Measurements from ENCODE around the gene NR1D2. TPM values are rescaled to one million over a fixed set of nuclear protein-coding genes. Genes with fewer than 3 reads are reported as not detected.

The NR1D2 gene
- total RNA-seq, 1 experiment from 2014 or later = 18.4 TPM

DNA sequence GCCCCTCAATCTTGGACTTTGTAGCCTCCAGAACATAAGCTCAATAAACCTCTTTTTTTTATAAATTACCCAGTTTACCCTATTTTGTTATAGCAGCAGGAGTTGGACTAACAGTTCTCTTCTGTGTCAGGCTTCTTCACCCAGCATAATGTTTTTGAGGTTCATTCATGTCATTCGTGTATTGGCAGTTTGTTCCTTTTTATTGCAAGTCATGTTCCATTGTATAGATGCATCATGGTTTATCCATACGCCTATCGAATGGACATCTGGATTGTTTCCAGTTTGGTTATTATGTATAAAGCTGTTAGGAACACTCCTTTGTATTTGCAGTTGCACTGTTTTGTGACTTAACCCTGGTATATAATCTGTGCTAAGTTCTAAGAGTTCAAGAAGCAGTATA lies 39.8 kb downstream of the NR1D2 start:
- Mint-ChIP-seq H3K27ac (no peak overlapping the region), H3K4me1 (peaks cover 9% of the 10 kb centered on the region; the same call in 1 of the 2 replicates), H3K9me3 (peaks cover 10% of the 10 kb centered on the region), H3K27me3 (ENCODE audit: low read depth) (no peaks in the 10 kb centered on the region; the same call in 1 of the 2 replicates), H3K36me3 (0 out of 2 replicates have a peak, but pooled peaks cover 3% of the 10 kb centered on the region), H3K4me3 (no peak overlapping the region)
- DNase-seq (ENCODE audit: low spot score) = no peak
- POLR2A ChIA-PET = no interaction called here
- TF ChIP-seq, protein P1, sequence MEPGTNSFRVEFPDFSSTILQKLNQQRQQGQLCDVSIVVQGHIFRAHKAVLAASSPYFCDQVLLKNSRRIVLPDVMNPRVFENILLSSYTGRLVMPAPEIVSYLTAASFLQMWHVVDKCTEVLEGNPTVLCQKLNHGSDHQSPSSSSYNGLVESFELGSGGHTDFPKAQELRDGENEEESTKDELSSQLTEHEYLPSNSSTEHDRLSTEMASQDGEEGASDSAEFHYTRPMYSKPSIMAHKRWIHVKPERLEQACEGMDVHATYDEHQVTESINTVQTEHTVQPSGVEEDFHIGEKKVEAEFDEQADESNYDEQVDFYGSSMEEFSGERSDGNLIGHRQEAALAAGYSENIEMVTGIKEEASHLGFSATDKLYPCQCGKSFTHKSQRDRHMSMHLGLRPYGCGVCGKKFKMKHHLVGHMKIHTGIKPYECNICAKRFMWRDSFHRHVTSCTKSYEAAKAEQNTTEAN (CRISPR knock-in tag; IDR thresholded peaks at IDR 0.05) = no peak
- TF ChIP-seq ELF4 (CRISPR knock-in tag; IDR thresholded peaks at IDR 0.05; ENCODE audit: low read depth) = no peak
- TF ChIP-seq, protein P2, sequence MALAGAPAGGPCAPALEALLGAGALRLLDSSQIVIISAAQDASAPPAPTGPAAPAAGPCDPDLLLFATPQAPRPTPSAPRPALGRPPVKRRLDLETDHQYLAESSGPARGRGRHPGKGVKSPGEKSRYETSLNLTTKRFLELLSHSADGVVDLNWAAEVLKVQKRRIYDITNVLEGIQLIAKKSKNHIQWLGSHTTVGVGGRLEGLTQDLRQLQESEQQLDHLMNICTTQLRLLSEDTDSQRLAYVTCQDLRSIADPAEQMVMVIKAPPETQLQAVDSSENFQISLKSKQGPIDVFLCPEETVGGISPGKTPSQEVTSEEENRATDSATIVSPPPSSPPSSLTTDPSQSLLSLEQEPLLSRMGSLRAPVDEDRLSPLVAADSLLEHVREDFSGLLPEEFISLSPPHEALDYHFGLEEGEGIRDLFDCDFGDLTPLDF (CRISPR knock-in tag; IDR thresholded peaks at IDR 0.05) = no peak
- no peak for TF ChIP-seq ZNF263 (CRISPR knock-in tag; IDR thresholded peaks at IDR 0.05; ENCODE audit: low read depth)
- TF ChIP-seq, protein P3, sequence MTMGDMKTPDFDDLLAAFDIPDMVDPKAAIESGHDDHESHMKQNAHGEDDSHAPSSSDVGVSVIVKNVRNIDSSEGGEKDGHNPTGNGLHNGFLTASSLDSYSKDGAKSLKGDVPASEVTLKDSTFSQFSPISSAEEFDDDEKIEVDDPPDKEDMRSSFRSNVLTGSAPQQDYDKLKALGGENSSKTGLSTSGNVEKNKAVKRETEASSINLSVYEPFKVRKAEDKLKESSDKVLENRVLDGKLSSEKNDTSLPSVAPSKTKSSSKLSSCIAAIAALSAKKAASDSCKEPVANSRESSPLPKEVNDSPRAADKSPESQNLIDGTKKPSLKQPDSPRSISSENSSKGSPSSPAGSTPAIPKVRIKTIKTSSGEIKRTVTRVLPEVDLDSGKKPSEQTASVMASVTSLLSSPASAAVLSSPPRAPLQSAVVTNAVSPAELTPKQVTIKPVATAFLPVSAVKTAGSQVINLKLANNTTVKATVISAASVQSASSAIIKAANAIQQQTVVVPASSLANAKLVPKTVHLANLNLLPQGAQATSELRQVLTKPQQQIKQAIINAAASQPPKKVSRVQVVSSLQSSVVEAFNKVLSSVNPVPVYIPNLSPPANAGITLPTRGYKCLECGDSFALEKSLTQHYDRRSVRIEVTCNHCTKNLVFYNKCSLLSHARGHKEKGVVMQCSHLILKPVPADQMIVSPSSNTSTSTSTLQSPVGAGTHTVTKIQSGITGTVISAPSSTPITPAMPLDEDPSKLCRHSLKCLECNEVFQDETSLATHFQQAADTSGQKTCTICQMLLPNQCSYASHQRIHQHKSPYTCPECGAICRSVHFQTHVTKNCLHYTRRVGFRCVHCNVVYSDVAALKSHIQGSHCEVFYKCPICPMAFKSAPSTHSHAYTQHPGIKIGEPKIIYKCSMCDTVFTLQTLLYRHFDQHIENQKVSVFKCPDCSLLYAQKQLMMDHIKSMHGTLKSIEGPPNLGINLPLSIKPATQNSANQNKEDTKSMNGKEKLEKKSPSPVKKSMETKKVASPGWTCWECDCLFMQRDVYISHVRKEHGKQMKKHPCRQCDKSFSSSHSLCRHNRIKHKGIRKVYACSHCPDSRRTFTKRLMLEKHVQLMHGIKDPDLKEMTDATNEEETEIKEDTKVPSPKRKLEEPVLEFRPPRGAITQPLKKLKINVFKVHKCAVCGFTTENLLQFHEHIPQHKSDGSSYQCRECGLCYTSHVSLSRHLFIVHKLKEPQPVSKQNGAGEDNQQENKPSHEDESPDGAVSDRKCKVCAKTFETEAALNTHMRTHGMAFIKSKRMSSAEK (CRISPR knock-in tag; IDR thresholded peaks at IDR 0.05; ENCODE audit: borderline replicate concordance) = no peak
- no peak for TF ChIP-seq KAT7 (CRISPR knock-in tag; IDR thresholded peaks at IDR 0.05; ENCODE audit: borderline replicate concordance)
- TF ChIP-seq, protein P4, sequence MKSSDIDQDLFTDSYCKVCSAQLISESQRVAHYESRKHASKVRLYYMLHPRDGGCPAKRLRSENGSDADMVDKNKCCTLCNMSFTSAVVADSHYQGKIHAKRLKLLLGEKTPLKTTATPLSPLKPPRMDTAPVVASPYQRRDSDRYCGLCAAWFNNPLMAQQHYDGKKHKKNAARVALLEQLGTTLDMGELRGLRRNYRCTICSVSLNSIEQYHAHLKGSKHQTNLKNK (CRISPR knock-in tag; IDR thresholded peaks at IDR 0.05) = no peak
- TF ChIP-seq CREB1 (CRISPR knock-in tag; IDR thresholded peaks at IDR 0.05) = no peak
- TF ChIP-seq SOX15 (CRISPR knock-in tag; IDR thresholded peaks at IDR 0.05) = no peak
- TF ChIP-seq, protein P5, sequence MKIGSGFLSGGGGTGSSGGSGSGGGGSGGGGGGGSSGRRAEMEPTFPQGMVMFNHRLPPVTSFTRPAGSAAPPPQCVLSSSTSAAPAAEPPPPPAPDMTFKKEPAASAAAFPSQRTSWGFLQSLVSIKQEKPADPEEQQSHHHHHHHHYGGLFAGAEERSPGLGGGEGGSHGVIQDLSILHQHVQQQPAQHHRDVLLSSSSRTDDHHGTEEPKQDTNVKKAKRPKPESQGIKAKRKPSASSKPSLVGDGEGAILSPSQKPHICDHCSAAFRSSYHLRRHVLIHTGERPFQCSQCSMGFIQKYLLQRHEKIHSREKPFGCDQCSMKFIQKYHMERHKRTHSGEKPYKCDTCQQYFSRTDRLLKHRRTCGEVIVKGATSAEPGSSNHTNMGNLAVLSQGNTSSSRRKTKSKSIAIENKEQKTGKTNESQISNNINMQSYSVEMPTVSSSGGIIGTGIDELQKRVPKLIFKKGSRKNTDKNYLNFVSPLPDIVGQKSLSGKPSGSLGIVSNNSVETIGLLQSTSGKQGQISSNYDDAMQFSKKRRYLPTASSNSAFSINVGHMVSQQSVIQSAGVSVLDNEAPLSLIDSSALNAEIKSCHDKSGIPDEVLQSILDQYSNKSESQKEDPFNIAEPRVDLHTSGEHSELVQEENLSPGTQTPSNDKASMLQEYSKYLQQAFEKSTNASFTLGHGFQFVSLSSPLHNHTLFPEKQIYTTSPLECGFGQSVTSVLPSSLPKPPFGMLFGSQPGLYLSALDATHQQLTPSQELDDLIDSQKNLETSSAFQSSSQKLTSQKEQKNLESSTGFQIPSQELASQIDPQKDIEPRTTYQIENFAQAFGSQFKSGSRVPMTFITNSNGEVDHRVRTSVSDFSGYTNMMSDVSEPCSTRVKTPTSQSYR (CRISPR knock-in tag; IDR thresholded peaks at IDR 0.05) = no peak
- TF ChIP-seq ZNF423 (CRISPR knock-in tag; IDR thresholded peaks at IDR 0.05) = no peak
- TF ChIP-seq, protein P6, sequence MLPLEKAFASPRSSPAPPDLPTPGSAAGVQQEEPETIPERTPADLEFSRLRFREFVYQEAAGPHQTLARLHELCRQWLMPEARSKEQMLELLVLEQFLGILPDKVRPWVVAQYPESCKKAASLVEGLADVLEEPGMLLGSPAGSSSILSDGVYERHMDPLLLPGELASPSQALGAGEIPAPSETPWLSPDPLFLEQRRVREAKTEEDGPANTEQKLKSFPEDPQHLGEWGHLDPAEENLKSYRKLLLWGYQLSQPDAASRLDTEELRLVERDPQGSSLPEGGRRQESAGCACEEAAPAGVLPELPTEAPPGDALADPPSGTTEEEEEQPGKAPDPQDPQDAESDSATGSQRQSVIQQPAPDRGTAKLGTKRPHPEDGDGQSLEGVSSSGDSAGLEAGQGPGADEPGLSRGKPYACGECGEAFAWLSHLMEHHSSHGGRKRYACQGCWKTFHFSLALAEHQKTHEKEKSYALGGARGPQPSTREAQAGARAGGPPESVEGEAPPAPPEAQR (CRISPR knock-in tag; IDR thresholded peaks at IDR 0.05) = no peak
- TF ChIP-seq ZBTB21 (CRISPR knock-in tag; IDR thresholded peaks at IDR 0.05; ENCODE audit: borderline replicate concordance) = no peak
- TF ChIP-seq, protein P7, sequence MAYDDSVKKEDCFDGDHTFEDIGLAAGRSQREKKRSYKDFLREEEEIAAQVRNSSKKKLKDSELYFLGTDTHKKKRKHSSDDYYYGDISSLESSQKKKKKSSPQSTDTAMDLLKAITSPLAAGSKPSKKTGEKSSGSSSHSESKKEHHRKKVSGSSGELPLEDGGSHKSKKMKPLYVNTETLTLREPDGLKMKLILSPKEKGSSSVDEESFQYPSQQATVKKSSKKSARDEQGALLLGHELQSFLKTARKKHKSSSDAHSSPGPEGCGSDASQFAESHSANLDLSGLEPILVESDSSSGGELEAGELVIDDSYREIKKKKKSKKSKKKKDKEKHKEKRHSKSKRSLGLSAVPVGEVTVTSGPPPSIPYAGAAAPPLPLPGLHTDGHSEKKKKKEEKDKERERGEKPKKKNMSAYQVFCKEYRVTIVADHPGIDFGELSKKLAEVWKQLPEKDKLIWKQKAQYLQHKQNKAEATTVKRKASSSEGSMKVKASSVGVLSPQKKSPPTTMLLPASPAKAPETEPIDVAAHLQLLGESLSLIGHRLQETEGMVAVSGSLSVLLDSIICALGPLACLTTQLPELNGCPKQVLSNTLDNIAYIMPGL (CRISPR knock-in tag; IDR thresholded peaks at IDR 0.05) = no peak
- no peak for TF ChIP-seq ZNF138 (CRISPR knock-in tag; conservative IDR thresholded peaks at IDR 0.05)
- TF ChIP-seq, protein P8, sequence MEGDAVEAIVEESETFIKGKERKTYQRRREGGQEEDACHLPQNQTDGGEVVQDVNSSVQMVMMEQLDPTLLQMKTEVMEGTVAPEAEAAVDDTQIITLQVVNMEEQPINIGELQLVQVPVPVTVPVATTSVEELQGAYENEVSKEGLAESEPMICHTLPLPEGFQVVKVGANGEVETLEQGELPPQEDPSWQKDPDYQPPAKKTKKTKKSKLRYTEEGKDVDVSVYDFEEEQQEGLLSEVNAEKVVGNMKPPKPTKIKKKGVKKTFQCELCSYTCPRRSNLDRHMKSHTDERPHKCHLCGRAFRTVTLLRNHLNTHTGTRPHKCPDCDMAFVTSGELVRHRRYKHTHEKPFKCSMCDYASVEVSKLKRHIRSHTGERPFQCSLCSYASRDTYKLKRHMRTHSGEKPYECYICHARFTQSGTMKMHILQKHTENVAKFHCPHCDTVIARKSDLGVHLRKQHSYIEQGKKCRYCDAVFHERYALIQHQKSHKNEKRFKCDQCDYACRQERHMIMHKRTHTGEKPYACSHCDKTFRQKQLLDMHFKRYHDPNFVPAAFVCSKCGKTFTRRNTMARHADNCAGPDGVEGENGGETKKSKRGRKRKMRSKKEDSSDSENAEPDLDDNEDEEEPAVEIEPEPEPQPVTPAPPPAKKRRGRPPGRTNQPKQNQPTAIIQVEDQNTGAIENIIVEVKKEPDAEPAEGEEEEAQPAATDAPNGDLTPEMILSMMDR (IDR thresholded peaks at IDR 0.05) = no peak
- CTCF ChIA-PET = no interaction called here
- no peak for ATAC-seq

Data from WTC11 (cell line).